ENCODE measurements around the gene LRP6. TPM values are rescaled to one million over a fixed set of nuclear protein-coding genes. Genes with fewer than 3 reads are reported as not detected.
A peak's percentile ranks its signal among the peaks of the same experiment; 100 is the strongest.

Gene LRP6
- total RNA-seq, 1 experiment from 2014 or later: 62.4 TPM

DNA sequence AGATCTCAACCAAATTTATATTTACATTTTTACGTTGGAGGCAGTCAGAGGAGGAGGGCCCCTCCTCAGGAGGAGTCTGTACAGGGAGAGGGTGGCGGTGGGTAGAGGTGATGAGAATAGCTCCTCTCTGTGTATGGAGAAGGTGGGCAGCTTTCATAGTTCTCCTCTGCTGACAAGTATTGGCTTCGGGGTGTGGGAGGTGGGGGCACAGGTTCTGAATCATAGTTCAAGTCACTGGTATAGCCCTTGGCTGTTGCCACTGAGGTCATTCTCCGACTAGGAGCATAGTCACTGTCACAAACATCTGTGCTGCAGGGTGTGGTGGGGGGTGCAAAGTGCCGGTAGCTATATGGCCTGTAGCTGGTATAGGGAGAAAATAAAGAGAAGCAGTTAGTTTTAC is 145.8 kb downstream of the LRP6 start:
- H4K8ac ChIP-seq (replicated peaks; ENCODE audit: insufficient read length, low read depth, low read length): no peak overlapping the region
- no peak overlapping the region for H2BK120ac ChIP-seq (ENCODE audit: low read depth, low read length, poor library complexity, severe bottlenecking)
- no peak overlapping the region for H3K23ac ChIP-seq (ENCODE audit: insufficient read length, low read depth, low read length)
- H4K5ac ChIP-seq (ENCODE audit: insufficient read length, low read depth, low read length): no peak overlapping the region
- H2BK15ac ChIP-seq (ENCODE audit: low read depth, low read length): no peak overlapping the region
- no CpG with 5 or more reads among the region's 5 CpGs for WGBS (ENCODE audit: extremely low coverage, insufficient read length, low lambda C conversion rate)
- no peak overlapping the region for H3K27ac ChIP-seq (ENCODE audit: insufficient read length, low read depth, low read length)
- no peak overlapping the region for H3K18ac ChIP-seq (ENCODE audit: insufficient read length, low read depth, low read length)
- no peak overlapping the region for H2AK5ac ChIP-seq (ENCODE audit: insufficient read length, low read length)
- no peak overlapping the region for H2BK20ac ChIP-seq (ENCODE audit: low read depth, low read length, poor library complexity, severe bottlenecking)
- no peak for DNase-seq
- no peak overlapping the region for H3K9ac ChIP-seq (ENCODE audit: extremely low read depth, insufficient read length, low read length)
- no peaks in the 10 kb centered on the region for H3K9me3 ChIP-seq (ENCODE audit: control insufficient read depth, low read depth, low read length)
- no peak overlapping the region for H2AFZ ChIP-seq (ENCODE audit: low read length)
- H3T11ph ChIP-seq (ENCODE audit: low read length): no peak overlapping the region
- no peak overlapping the region for H3K4me2 ChIP-seq (ENCODE audit: insufficient read depth, insufficient read length, low read length)
- Mint-ChIP-seq H3K4me1 (0 out of 4 replicates have a peak, but pooled peaks cover 2% of the 10 kb centered on the region in 2 experiments), H3K36me3 (ENCODE audit: insufficient read depth in 1 of 3, low read depth in 3 of 3) (peaks cover 7 to 48% (median 48%) of the 10 kb centered on the region in 3 experiments; a peak in 6 of 7 replicates), H3K4me3 (no peak overlapping the region), H3K27me3 (ENCODE audit: low read depth) (no peaks in the 10 kb centered on the region), H3K27ac (peak overlapping the region in 1 of 3 experiments; percentile 40; a peak in 1 of 7 replicates), H3K9me3 (no peaks in the 10 kb centered on the region)
- H2BK5ac ChIP-seq (ENCODE audit: insufficient read length, low read length): no peak overlapping the region
- H3K56ac ChIP-seq (ENCODE audit: insufficient read length, low read depth, low read length): no peak overlapping the region
- no peaks in the 10 kb centered on the region for H4K20me1 ChIP-seq (ENCODE audit: control insufficient read depth, insufficient read depth, insufficient read length)
- H2BK12ac ChIP-seq (ENCODE audit: insufficient read length, low read depth, low read length): no peak overlapping the region
- H3K14ac ChIP-seq (ENCODE audit: insufficient read depth, low read length): no peak overlapping the region
- H3K4ac ChIP-seq (ENCODE audit: low read depth, low read length): no peak overlapping the region
- TF ChIP-seq, protein P1, sequence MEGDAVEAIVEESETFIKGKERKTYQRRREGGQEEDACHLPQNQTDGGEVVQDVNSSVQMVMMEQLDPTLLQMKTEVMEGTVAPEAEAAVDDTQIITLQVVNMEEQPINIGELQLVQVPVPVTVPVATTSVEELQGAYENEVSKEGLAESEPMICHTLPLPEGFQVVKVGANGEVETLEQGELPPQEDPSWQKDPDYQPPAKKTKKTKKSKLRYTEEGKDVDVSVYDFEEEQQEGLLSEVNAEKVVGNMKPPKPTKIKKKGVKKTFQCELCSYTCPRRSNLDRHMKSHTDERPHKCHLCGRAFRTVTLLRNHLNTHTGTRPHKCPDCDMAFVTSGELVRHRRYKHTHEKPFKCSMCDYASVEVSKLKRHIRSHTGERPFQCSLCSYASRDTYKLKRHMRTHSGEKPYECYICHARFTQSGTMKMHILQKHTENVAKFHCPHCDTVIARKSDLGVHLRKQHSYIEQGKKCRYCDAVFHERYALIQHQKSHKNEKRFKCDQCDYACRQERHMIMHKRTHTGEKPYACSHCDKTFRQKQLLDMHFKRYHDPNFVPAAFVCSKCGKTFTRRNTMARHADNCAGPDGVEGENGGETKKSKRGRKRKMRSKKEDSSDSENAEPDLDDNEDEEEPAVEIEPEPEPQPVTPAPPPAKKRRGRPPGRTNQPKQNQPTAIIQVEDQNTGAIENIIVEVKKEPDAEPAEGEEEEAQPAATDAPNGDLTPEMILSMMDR (conservative IDR thresholded peaks at IDR 0.05): no peak
- H4K91ac ChIP-seq (ENCODE audit: insufficient read length, low read depth, low read length): no peak overlapping the region
- H3K79me1 ChIP-seq (ENCODE audit: insufficient read depth, low read depth, low read length, poor library complexity, severe bottlenecking): no peaks in the 10 kb centered on the region
- no peaks in the 10 kb centered on the region for H3K4me1 ChIP-seq (ENCODE audit: insufficient read depth, low read length)
- H3K79me2 ChIP-seq (ENCODE audit: insufficient read depth, low read length): no peaks in the 10 kb centered on the region
- no peaks in the 10 kb centered on the region for H3K23me2 ChIP-seq (ENCODE audit: insufficient read length, low read depth, low read length, poor library complexity, severe bottlenecking)
- no peaks in the 10 kb centered on the region for H3K27me3 ChIP-seq (ENCODE audit: insufficient read depth, low read length)
